ENCODE measurements around the gene NSUN2. TPM values are rescaled to one million over a fixed set of nuclear protein-coding genes. Genes with fewer than 3 reads are reported as not detected.
"Not testable (repeated sequence)": the region's sequence is repeated elsewhere in the genome, so short reads cannot be mapped to it uniquely, and the experiment has no call there.

NSUN2 gene
- total RNA-seq, 1 donor from 2014 or later = 34.4 TPM

GRCh38 chr5:6673031-6673430, 40.2 kb upstream of the NSUN2 start:
- Histone ChIP-seq H3K36me3 (peaks cover 20% of the 10 kb centered on the region), H3K4me3 (no peak overlapping the region), H3K27ac (replicated peaks) (no peak overlapping the region), H3K4me1 (no peaks in the 10 kb centered on the region), H3K9me3 (replicated peaks) (peaks cover 8% of the 10 kb centered on the region), H3K27me3 (ENCODE audit: low read depth) (no peaks in the 10 kb centered on the region)
- no peak for DNase-seq
- intact Hi-C loops (cut with micrococcal nuclease) = no loop called here
- TF ChIP-seq, protein P1, sequence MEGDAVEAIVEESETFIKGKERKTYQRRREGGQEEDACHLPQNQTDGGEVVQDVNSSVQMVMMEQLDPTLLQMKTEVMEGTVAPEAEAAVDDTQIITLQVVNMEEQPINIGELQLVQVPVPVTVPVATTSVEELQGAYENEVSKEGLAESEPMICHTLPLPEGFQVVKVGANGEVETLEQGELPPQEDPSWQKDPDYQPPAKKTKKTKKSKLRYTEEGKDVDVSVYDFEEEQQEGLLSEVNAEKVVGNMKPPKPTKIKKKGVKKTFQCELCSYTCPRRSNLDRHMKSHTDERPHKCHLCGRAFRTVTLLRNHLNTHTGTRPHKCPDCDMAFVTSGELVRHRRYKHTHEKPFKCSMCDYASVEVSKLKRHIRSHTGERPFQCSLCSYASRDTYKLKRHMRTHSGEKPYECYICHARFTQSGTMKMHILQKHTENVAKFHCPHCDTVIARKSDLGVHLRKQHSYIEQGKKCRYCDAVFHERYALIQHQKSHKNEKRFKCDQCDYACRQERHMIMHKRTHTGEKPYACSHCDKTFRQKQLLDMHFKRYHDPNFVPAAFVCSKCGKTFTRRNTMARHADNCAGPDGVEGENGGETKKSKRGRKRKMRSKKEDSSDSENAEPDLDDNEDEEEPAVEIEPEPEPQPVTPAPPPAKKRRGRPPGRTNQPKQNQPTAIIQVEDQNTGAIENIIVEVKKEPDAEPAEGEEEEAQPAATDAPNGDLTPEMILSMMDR (IDR thresholded peaks at IDR 0.05; ENCODE audit: borderline replicate concordance) = no peak

DNA sequence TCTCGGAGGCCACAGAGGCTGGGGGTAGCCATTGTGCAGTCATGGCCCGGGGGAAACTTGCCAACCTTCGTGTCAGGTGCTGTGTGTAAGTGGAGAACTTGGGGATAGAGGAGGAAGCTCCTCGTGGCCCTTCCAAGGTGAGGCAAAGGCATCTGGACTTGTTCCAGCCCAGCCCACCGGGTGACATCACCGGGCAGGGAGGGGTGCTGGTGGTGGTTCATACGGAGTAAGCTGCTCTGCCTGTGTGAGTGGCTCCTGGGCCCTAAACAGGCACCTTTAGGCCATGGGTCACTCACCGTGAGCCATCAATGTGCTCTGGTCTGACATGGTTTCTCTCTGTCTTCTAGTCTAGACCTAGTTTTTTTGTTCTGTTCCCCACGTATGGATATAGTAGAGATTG, 35.9 kb upstream of the NSUN2 start:
- H3K9me3 ChIP-seq (replicated peaks); H3K4me3 ChIP-seq; DNase-seq; H3K27ac ChIP-seq (replicated peaks); H3K4me1 ChIP-seq; intact Hi-C loops (cut with micrococcal nuclease); H3K27me3 ChIP-seq (ENCODE audit: low read depth): not testable (repeated sequence)
- H3K36me3 ChIP-seq = peaks cover 32% of the 10 kb centered on the region

- H3K27ac ChIP-seq (replicated peaks) = no peak overlapping the region
- H3K4me3 ChIP-seq = no peak overlapping the region
- TF ChIP-seq, protein P1 (IDR thresholded peaks at IDR 0.05; ENCODE audit: borderline replicate concordance) = no peak
- H3K4me1 ChIP-seq = no peaks in the 10 kb centered on the region
- DNase-seq = no peak
- peaks cover 37% of the 10 kb centered on the region for H3K36me3 ChIP-seq
- no peaks in the 10 kb centered on the region for H3K27me3 ChIP-seq (ENCODE audit: low read depth)
- H3K9me3 ChIP-seq (replicated peaks) = no peaks in the 10 kb centered on the region
- intact Hi-C loops (cut with micrococcal nuclease) = no loop called here
Observed at GRCh38 chr5:6667648-6668047, 34.8 kb upstream of the NSUN2 start.

DNA sequence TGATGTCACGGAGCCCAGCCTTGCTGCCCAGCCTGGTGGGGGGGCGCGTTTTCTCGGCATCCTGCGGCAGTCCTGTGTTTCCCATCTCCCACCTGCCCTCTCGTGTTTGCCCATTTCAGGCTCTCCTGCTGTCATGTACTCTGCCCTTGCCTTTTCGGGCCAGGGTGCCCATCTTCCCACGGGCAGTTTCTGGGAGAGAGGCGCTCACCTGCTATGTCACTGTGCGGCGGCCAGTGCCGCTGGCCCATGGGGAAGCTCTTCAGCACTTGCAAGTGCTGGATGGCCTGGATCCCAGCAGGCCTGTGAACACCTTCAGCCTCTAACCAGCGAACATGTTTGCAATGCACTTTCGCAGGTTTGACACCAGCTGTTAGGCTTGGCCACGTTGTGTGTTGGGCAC, 33.9 kb upstream of the NSUN2 start:
- no peak for DNase-seq
- H3K27ac ChIP-seq (replicated peaks) = no peak overlapping the region
- no peaks in the 10 kb centered on the region for H3K4me1 ChIP-seq
- TF ChIP-seq, protein P1 (IDR thresholded peaks at IDR 0.05; ENCODE audit: borderline replicate concordance) = no peak
- H3K9me3 ChIP-seq (replicated peaks) = no peaks in the 10 kb centered on the region
- intact Hi-C loops (cut with micrococcal nuclease) = no loop called here
- no peaks in the 10 kb centered on the region for H3K27me3 ChIP-seq (ENCODE audit: low read depth)
- H3K36me3 ChIP-seq = peaks cover 37% of the 10 kb centered on the region
- no peak overlapping the region for H3K4me3 ChIP-seq

GRCh38 chr5:6660688-6661087, 27.8 kb upstream of the NSUN2 start:
- Histone ChIP-seq H3K9me3 (replicated peaks) (peaks cover 24% of the 10 kb centered on the region), H3K27me3 (ENCODE audit: low read depth) (no peaks in the 10 kb centered on the region), H3K36me3 (peaks cover 45% of the 10 kb centered on the region)

DNA sequence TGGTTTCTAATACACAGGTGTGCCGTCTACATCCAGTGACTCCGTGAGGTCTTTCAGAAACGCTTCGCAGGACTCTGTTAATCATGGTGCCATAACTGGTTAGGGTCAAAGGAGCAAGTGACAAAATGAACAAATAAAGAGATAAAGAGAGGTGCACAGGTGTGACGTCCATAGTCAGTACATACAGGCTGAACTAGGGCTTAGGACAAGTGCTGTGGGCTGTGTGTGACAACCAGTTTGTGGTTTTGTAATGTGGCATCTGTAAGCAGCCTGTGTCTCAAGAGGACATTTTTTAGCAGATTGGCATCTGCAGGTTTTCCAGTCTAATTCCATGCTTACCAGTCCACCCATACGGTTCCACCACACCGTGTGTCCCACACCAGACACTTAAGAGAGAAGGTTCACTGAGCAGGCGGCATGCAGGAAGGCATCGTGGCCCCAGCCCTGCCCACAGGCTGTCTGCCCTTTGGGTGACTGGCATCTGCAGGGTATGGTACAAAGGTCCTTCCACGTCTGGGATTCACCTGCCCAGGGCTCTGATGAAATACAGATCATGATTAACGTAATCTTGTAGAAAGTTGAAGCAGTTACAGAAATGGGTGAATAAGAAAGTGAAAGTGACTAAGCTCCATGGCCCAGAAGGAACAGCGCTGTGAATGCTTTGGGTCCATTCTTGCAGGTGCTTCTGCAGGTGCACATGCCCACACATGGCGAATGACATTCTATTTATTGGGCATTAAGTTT, 27.3 kb upstream of the NSUN2 start:
- H3K4me1 ChIP-seq = no peaks in the 10 kb centered on the region
- H3K4me3 ChIP-seq = no peak overlapping the region
- TF ChIP-seq, protein P1 (IDR thresholded peaks at IDR 0.05; ENCODE audit: borderline replicate concordance) = no peak
- no peak overlapping the region for H3K27ac ChIP-seq (replicated peaks)
- no peak for DNase-seq
- peaks cover 26% of the 10 kb centered on the region for H3K9me3 ChIP-seq (replicated peaks)
- intact Hi-C loops (cut with micrococcal nuclease) = no loop called here
- no peaks in the 10 kb centered on the region for H3K27me3 ChIP-seq (ENCODE audit: low read depth)
- peaks cover 50% of the 10 kb centered on the region for H3K36me3 ChIP-seq

More at GRCh38 chr5:6660688-6661087, 27.8 kb upstream of the NSUN2 start:
- intact Hi-C loops (cut with micrococcal nuclease) = no loop called here
- no peak for DNase-seq
- Histone ChIP-seq H3K4me1 (no peaks in the 10 kb centered on the region), H3K4me3 (no peak overlapping the region), H3K27ac (replicated peaks) (no peak overlapping the region)
- TF ChIP-seq, protein P1 (IDR thresholded peaks at IDR 0.05; ENCODE audit: borderline replicate concordance) = no peak

Measured in left ventricle myocardium inferior (tissue), 1 donor.